Liver (tissue), 9 donors: ENCODE measurements around the gene SCAP. TPM values are rescaled to one million over a fixed set of nuclear protein-coding genes. Genes with fewer than 3 reads are reported as not detected.
A peak's percentile ranks its signal among the peaks of the same experiment; 100 is the strongest.

Source experiments
- DNase-seq: peaks from one replicate; pipeline ENCODE4 v3.0.0-alpha.2; 2017; ENCODE audit warnings: low spot score
- H3K27ac ChIP-seq, 2 donors: one replicate each; pipeline ENCODE4 v1.7.0; 2013; ENCODE audit warnings: inconsistent platforms in 2 of 2, low read length in 2 of 2, control low read depth in 1 of 2, low read depth in 1 of 2, mild to moderate bottlenecking in 1 of 2
- H3K27me3 ChIP-seq, 4 donors: one replicate each; pipeline versions ENCODE4 v1.6.1 to v1.7.0; 2013; ENCODE audit warnings: low read length in 3 of 4, inconsistent platforms in 1 of 4, mild to moderate bottlenecking in 1 of 4, moderate library complexity in 1 of 4; ENCODE audit not compliant: control insufficient read depth in 4 of 4, insufficient read depth in 4 of 4
- H3K36me3 ChIP-seq, 4 donors: one replicate each; pipeline versions ENCODE4 v1.6.1 to v1.7.0; 2013; ENCODE audit warnings: low read length in 3 of 4, mild to moderate bottlenecking in 3 of 4, low read depth in 1 of 4, moderate library complexity in 1 of 4; ENCODE audit not compliant: control insufficient read depth in 4 of 4, insufficient read depth in 3 of 4
- H3K4me1 ChIP-seq, 4 donors: one replicate each; pipeline versions ENCODE4 v1.6.1 to v1.7.0; 2013; ENCODE audit warnings: low read length in 3 of 4, mild to moderate bottlenecking in 3 of 4, moderate library complexity in 1 of 4; ENCODE audit not compliant: control insufficient read depth in 4 of 4, insufficient read depth in 4 of 4
- H3K4me3 ChIP-seq, 3 donors: one replicate each; pipeline versions ENCODE4 v1.6.1 to v1.7.0; 2013; ENCODE audit warnings: low read length in 3 of 3, control low read depth in 1 of 3, low read depth in 1 of 3, mild to moderate bottlenecking in 1 of 3
- H3K9ac ChIP-seq, 2 donors: one replicate each; pipeline ENCODE4 v1.7.0; 2013; ENCODE audit warnings: low read length in 2 of 2, mild to moderate bottlenecking in 2 of 2, moderate library complexity in 2 of 2, control low read depth in 1 of 2, low read depth in 1 of 2
- H3K9me3 ChIP-seq, 4 donors: one replicate each; pipeline versions ENCODE4 v1.6.1 to v1.7.0; 2013; ENCODE audit warnings: low read length in 3 of 4; ENCODE audit not compliant: control insufficient read depth in 4 of 4
- ATF3 ChIP-seq: IDR thresholded peaks from 2 replicates; pipeline ENCODE4 v1.6.1; 2016; ENCODE audit warnings: antibody characterized with exemption
- CTCF ChIP-seq: fragments of 150-350 bp; IDR thresholded peaks from 2 replicates; pipeline ENCODE4 v1.5.1; 2017; ENCODE audit warnings: improper control_type of control experiment, low read depth, low read length; ENCODE audit not compliant: missing input control
- EGR1 ChIP-seq, 2 donors: IDR thresholded peaks; 2 replicates each; pipeline ENCODE4 v1.6.1; 2016 to 2018; ENCODE audit warnings: antibody characterized with exemption in 2 of 2, low read depth in 2 of 2
- FOXA1 ChIP-seq: IDR thresholded peaks from 2 replicates; pipeline ENCODE4 v1.6.1; 2016; ENCODE audit warnings: antibody characterized with exemption
- FOXA2 ChIP-seq: IDR thresholded peaks from 2 replicates; pipeline ENCODE4 v1.6.1; 2016; ENCODE audit warnings: antibody characterized with exemption
- GABPA ChIP-seq, 2 donors: IDR thresholded peaks in 1 of 2; conservative IDR thresholded peaks in 1 of 2; 2 replicates each; pipeline ENCODE4 v1.6.1; 2016; ENCODE audit warnings: antibody characterized with exemption in 2 of 2, mild to moderate bottlenecking in 1 of 2, moderate library complexity in 1 of 2
- HNF4A ChIP-seq, 2 donors: conservative IDR thresholded peaks; 2 replicates each; pipeline ENCODE4 v1.6.1; 2016; ENCODE audit warnings: antibody characterized with exemption in 2 of 2, mild to moderate bottlenecking in 2 of 2
- JUND ChIP-seq, 2 donors: IDR thresholded peaks; 2 replicates each; pipeline ENCODE4 v1.6.1; 2016; ENCODE audit warnings: antibody characterized with exemption in 2 of 2
- NR2F2 ChIP-seq: IDR thresholded peaks from 2 replicates; pipeline ENCODE4 v1.6.1; 2016; ENCODE audit warnings: antibody characterized with exemption
- RAD21 ChIP-seq, 2 donors: IDR thresholded peaks; 2 replicates each; pipeline ENCODE4 v1.6.1; 2016; ENCODE audit warnings: antibody characterized with exemption in 2 of 2, mild to moderate bottlenecking in 2 of 2
- REST ChIP-seq: IDR thresholded peaks from 2 replicates; pipeline ENCODE4 v1.6.1; 2016; ENCODE audit warnings: antibody characterized with exemption, mild to moderate bottlenecking
- SP1 ChIP-seq: IDR thresholded peaks from 2 replicates; pipeline ENCODE4 v1.6.1; 2018; ENCODE audit warnings: antibody characterized with exemption, mild to moderate bottlenecking
- YY1 ChIP-seq: IDR thresholded peaks from 2 replicates; pipeline ENCODE4 v1.6.1; 2016; ENCODE audit warnings: antibody characterized with exemption, mild to moderate bottlenecking
- ZBTB33 ChIP-seq: IDR thresholded peaks from 2 replicates; pipeline ENCODE4 v1.6.1; 2016; ENCODE audit warnings: antibody characterized with exemption
- WGBS: extraction: QIAGEN DNeasy Blood & Tissue Kit; methylation state at CpG from one replicate; pipeline ENCODE4 v1.1.7; 2013; 5-methylcytosine and 5-hydroxymethylcytosine counted together
- polyA plus RNA-seq, 2 donors: library from polyadenylated mRNA; stranded (reverse) in 1 of 2; unstranded in 1 of 2; fragments of 200-250 nt in 1 of 2; fragments of >200 nt in 1 of 2; fragmentation: Nextera tagmentation in 1 of 2; extraction: Ambion mirVana in 1 of 2; gene quantifications; one replicate each; pipeline versions ENCODE4 v1.2.1 to v1.2.3, GENCODE V29; 2013 to 2015
- total RNA-seq, 2 donors: library from RNA; depleted of rRNA; stranded (reverse); fragments of >200 nt; gene quantifications; one replicate each; pipeline ENCODE4 v1.2.3, GENCODE V29; 2014
- donor health status: healthy.
- donor health status: healthy.
- donor health status: healthy.
- donor health status: healthy.
- donor health status: healthy.

Gene SCAP
- total and polyA plus RNA-seq, 4 donors: 25.9 to 84.8 (median 59.3) TPM

GRCh38 chr3:47452453-47453215 is 23.1 kb downstream of the SCAP start:
- Histone ChIP-seq H3K9ac (no peak overlapping the region), H3K36me3 (no peaks in the 10 kb centered on the region), H3K9me3 (no peaks in the 10 kb centered on the region), H3K4me3 (no peak overlapping the region), H3K27ac (no peak overlapping the region), H3K4me1 (peaks cover 4 to 18% (median 10%) of the 10 kb centered on the region in 4 donors), H3K27me3 (no peaks in the 10 kb centered on the region)
- DNase-seq: no peak
- WGBS: 69% methylated on average over 4 of the region's 4 CpGs
- TF ChIP-seq JUND (IDR thresholded peaks at IDR 0.05): no peak
- TF ChIP-seq HNF4A (conservative IDR thresholded peaks at IDR 0.05): no peak
- TF ChIP-seq RAD21 (IDR thresholded peaks at IDR 0.05): no peak
- no peak for TF ChIP-seq ATF3
- no peak for TF ChIP-seq GABPA (IDR thresholded peaks at IDR 0.05 in 1 of 2, conservative IDR thresholded peaks at IDR 0.05 in 1 of 2)
- TF ChIP-seq NR2F2: no peak
- TF ChIP-seq YY1: no peak
- TF ChIP-seq CTCF: no peak
- TF ChIP-seq REST: no peak

GRCh38 chr3:47444103-47444502 is 31.6 kb downstream of the SCAP start:
- WGBS: 55% methylated on average over 5 of the region's 5 CpGs
- H3K4me3 ChIP-seq: no peak overlapping the region
- TF ChIP-seq EGR1 (IDR thresholded peaks at IDR 0.05; ENCODE audit: low read depth in 2 of 2): no peak
- TF ChIP-seq ZBTB33: no peak
- TF ChIP-seq GABPA (IDR thresholded peaks at IDR 0.05 in 1 of 2, conservative IDR thresholded peaks at IDR 0.05 in 1 of 2): no peak
- TF ChIP-seq SP1: no peak
- TF ChIP-seq FOXA1: no peak
- no peak for TF ChIP-seq NR2F2
- TF ChIP-seq REST: no peak
- TF ChIP-seq HNF4A (conservative IDR thresholded peaks at IDR 0.05): no peak
- TF ChIP-seq FOXA2: no peak
- H3K9me3 ChIP-seq: no peaks in the 10 kb centered on the region
- peaks cover 6 to 34% (median 28%) of the 10 kb centered on the region in 4 donors for H3K4me1 ChIP-seq
- no peaks in the 10 kb centered on the region for H3K27me3 ChIP-seq
- no peak overlapping the region for H3K9ac ChIP-seq
- H3K36me3 ChIP-seq: peaks cover 4 to 10% (median 8%) of the 10 kb centered on the region in 4 donors
- DNase-seq: no peak
- peak overlapping the region; percentile 65 to 74 for H3K27ac ChIP-seq
